HG02610 (cell line): ENCODE results near the gene SMOC1.

ENCODE experiments used
- ATAC-seq: cut with Tn5 transposase; IDR thresholded peaks from one replicate; pipeline ENCODE4 v1.9.1; 2021; ENCODE audit warnings: mild to moderate bottlenecking, moderate library complexity; ENCODE audit not compliant: unreplicated experiment

The SMOC1 gene

DNA sequence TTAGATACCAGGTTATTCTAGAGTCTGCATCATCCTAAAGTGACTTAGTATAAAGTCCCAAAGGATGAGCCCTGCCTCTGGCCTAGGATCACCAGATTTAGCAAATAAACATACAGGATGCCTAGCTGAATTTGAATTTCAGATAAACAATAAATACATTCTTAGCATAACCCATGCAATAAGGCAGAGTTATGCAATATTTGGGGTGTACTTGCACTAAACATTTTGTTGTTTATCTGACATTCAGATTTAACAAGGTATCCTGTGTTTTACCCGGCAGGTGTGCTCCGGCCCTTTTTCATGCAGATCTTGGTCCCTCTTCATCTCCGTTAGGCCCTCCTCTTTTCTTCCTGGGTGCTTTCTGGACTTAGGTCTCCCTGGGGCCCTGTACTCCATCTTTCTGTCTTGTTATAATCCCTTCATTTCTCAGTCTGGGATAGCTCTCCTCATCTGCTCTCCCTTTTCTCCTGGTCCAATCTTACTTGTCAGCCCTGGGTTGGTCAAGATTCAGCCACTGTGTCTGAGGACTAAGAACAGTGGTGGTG, 18.1 kb upstream of the SMOC1 start:
- ATAC-seq = no peak

GRCh38 chr14:69863083-69863482, 16.1 kb upstream of the SMOC1 start:
- no peak for ATAC-seq

DNA sequence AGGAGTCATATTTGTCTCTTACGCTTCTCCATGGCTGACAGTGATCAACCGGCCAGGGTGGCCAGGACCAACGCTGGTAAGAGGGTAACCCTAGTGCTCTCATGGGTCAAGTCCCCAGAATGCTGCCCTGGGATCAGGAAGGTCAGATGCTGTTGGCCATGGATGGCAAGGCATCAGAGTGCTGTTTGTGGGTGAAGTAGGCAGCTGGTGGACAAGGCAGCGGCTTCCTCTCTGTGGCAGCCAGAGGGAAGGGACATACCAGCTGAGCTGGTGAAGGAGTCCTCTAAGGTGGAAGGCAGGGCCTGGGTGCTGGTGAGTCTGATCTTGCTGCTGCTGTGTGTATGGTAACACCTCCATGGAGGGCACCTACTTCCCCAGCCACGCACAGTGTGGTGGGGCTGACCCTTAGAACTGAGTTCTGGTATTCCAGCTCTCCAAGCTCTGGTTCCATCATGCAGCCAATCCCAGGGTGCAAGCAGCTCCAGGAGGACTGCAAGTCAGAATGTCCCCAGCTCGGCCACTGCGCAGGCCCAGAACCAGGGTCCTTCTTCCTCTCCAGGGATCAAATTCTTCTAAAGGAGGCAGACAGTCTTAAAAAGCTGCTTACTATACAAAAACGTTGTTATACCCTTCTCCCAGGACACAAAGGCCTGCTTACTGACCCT, 13.4 kb upstream of the SMOC1 start:
- no peak for ATAC-seq

- no peak for ATAC-seq
Measured at GRCh38 chr14:69868363-69868963, 10.8 kb upstream of the SMOC1 start.

DNA sequence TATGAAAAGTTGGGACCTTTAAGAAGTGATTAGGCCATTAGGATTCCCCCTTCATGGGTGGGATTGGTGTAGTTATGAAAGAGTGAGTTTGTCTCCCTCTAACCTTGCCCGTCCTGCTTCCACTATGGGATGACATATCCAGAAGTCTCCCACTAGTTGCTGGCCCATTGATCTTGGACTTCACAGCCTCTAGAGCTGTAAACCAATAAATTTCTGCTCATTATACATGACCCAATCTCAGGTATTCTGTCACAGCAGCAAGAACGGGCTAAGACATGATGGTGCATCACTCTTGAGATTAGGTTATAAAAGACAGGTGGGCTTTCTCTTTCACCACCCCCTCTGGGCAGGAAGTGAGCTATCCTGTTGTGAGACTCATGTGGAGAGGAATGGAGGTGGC, 8.6 kb upstream of the SMOC1 start:
- no peak for ATAC-seq

DNA sequence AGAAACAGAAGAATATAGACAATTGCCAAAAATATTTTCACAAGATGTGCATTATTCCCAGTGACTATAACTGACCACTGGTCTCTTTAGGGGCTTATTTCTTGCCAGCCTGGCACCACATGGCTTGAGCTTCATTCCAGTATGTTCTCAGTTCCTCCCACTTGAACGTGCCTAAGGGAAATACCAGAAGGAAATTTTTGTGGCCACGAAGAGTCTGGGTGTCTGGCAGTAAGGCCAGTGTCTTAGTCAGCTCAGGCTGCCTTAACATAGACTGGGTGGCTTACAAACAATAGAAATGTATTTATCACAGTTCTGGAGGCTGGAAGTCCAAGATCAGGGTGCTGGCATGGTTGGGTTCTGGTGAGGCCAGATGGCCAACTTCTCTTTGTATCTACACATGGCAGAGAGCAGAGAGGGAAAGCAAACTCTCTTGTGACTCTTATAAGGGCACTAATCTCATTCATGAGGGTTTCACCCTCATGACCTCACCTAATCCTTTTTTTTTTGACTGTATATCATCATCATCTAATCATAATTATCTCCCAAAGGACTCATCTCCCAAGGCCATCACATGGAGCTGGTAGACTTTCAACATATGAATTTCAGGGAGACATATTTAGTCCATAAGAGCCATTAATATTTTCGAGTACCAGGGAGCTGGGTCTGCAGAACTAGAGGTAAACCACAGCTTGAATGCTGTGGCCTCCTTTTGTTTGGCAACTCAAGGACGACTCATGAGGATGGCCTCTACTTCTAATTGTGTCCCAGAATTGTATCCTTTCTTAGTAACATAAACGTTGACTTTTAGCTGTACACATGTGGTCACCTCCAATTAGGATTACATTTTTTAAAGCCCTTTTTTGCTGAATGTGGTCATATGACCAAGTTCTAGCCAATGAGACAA, 5.1 kb upstream of the SMOC1 start:
- ATAC-seq = no peak

DNA sequence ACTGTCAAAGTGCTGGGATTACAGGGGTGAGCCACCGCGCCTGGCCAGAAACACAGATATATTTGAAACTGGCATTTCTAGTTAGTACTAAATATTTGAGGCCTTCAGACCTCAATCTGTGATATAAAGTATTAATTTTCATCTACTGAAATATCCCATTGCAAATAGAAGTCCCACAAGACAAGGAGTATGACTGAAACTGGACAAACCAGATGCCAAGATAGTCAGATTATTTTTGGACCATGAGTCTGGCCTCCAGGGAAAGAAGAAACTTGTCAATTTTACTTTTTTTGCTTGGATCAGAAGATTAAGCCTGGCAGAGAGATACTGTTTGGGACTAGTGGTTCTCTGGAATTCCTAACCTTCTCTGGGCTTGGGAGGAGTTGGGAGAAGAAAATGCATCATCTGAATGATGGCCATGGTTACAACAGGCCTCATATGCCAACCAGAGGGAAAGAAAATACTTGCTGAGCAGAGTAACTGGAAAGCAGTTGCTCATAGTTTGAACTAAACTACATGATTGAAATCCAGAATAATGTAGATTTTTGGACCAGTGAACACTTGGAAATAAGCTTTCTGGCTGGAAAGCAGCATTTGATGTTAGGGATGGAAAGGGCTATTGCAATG, 2.9 kb upstream of the SMOC1 start:
- no peak for ATAC-seq

GRCh38 chr14:69876848-69877306, 2.3 kb upstream of the SMOC1 start:
- ATAC-seq = no peak

- ATAC-seq = no peak
Measured at GRCh38 chr14:69877492-69877891, 1.7 kb upstream of the SMOC1 start.

- ATAC-seq = no peak
Measured at GRCh38 chr14:69878251-69878650, 965 bp upstream of the SMOC1 start.

GRCh38 chr14:69880044-69880487, 850 bp downstream of the SMOC1 start:
- ATAC-seq = no peak

DNA sequence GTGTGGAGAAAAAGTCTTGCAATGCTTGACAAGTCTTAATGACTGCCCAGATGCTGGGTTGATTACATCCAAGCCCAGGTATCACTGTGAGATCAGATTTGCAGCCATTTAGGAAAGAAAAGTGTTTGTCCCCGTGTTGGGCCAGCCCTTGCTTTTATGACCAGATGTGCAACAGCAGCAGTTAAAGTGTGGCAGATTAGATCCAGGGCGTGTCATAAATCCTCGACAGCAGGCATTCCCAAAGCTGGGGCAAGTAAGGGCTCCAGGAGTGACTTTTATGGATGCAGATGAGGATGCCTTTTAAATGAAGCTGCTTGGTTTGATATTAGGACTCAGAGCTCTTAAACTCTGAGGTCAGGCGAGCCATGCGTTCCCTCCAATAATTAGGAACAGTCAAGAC, 1.7 kb downstream of the SMOC1 start:
- no peak for ATAC-seq

- ATAC-seq = no peak
Measured at GRCh38 chr14:69882116-69882864, 3.1 kb downstream of the SMOC1 start.

DNA sequence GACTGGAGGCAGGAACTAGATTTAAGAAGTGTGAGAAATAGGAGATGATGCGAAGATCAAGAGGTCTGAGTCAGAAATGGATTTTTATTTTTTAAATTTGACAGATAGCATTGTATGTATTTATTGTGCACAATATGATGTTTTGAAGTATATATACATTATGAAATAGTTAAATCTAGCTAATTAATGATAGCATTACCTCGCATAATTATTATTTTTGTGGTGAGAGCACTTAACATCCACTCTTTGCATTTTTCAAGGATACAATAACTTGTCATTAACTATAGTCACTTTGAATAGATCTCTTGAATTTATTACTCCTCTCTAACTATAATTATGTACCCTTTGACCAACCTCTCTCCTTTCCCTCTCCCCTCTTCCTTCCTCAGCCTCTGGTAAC, 3.7 kb downstream of the SMOC1 start:
- no peak for ATAC-seq

- ATAC-seq = no peak
Measured at GRCh38 chr14:69886453-69887242, 7.4 kb downstream of the SMOC1 start.

- no peak for ATAC-seq
Measured at GRCh38 chr14:69887740-69888657, 8.8 kb downstream of the SMOC1 start.

DNA sequence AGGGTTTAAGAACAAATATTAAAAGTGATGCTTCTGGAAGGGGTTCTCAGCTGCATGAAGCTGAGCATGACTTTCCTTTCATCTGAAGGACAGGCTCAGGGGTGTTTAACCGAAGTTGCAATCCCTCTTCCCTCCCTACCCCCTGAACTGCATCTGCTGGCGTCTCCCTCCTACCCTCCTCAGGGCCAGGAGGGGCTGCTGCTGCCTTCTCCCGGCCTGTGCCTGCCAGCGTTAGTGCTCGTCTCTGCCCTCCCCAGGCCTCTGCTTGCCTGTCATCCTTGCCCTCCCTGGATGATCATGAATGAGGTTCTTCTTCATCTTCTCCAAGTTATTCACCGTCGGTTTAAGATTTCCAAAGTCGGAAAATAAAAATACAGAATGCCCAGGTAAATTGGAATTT, 12.2 kb downstream of the SMOC1 start:
- no peak for ATAC-seq

DNA sequence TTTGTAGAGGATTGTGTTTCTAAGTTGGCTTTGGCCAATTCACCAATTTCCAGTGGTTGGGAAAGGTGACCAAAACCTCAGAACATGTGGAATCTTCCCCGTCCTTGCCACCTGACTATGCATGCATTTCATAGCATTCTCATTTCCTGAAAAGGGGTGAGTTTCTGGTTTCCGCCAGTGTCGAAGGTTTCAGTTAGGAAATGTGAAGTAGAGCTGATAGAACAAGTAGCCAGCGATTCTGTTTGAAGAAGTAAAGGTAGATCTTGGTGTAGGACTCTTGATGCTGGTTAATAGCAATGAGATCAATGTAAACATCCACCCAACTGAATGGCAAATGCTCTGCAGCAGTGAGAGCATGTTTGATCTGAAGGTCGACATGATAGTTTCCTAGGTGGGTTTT, 15.9 kb downstream of the SMOC1 start:
- ATAC-seq = no peak
